GM12891 (cell line): ENCODE data around the gene SNTG2.

ENCODE experiments used
- DNase-seq: peaks from one replicate; pipeline ENCODE4 v3.0.0; 2011; ENCODE audit warnings: low spot score; ENCODE audit not compliant: insufficient read length
- FAIRE-seq: peaks from 2 replicates; lab custom pipeline; 2011; peaks lifted over from hg19 to GRCh38; lab: Jason Lieb, UNC
- PAX5 ChIP-seq: IDR thresholded peaks from 2 replicates; pipeline ENCODE4 v1.6.1; 2011; ENCODE audit warnings: low read length, moderate library complexity, mild to moderate bottlenecking; ENCODE audit not compliant: insufficient read depth, severe bottlenecking
- POLR2A ChIP-seq: IDR thresholded peaks from 2 replicates; pipeline ENCODE4 v1.6.1; 2011; ENCODE audit warnings: low read depth, low read length, control low read depth
- POLR2AphosphoS5 ChIP-seq: IDR thresholded peaks from 2 replicates; pipeline ENCODE4 v1.6.1; 2011; ENCODE audit warnings: low read depth, low read length, control low read depth
- POU2F2 ChIP-seq: IDR thresholded peaks from 2 replicates; pipeline ENCODE4 v1.6.1; 2011; ENCODE audit warnings: low read depth, mild to moderate bottlenecking, control low read depth, low read length, moderate library complexity
- SPI1 ChIP-seq: IDR thresholded peaks from 2 replicates; pipeline ENCODE4 v1.6.1; 2011; ENCODE audit warnings: low read depth, low read length, control low read depth
- TAF1 ChIP-seq: IDR thresholded peaks from 2 replicates; pipeline ENCODE4 v1.6.1; 2011; ENCODE audit warnings: low read depth, low read length, control low read depth

Gene SNTG2

GRCh38 chr2:925711-926110, 24.9 kb upstream of the SNTG2 start:
- TF ChIP-seq POU2F2: no peak
- TF ChIP-seq POLR2A: no peak
- TF ChIP-seq POLR2AphosphoS5: no peak
- TF ChIP-seq SPI1: no peak
- TF ChIP-seq TAF1: no peak
- DNase-seq: no peak
- no peak for FAIRE-seq

- no peak for TF ChIP-seq POLR2A
- TF ChIP-seq PAX5: no peak
- TF ChIP-seq POLR2AphosphoS5: no peak
- no peak for TF ChIP-seq TAF1
- TF ChIP-seq POU2F2: no peak
- TF ChIP-seq SPI1: no peak
These were observed 24.3 kb upstream of the SNTG2 start for GRCh38 chr2:926259-926793.

GRCh38 chr2:926896-927295, 23.8 kb upstream of the SNTG2 start:
- no peak for DNase-seq
- TF ChIP-seq POU2F2 (no peak), TAF1 (no peak), SPI1 (no peak), POLR2A (no peak)
- FAIRE-seq: no peak

More at GRCh38 chr2:926259-926793, 24.3 kb upstream of the SNTG2 start:
- no peak for FAIRE-seq
- no peak for DNase-seq

GRCh38 chr2:929011-929735, 21.5 kb upstream of the SNTG2 start:
- TF ChIP-seq POU2F2: no peak
- TF ChIP-seq PAX5: no peak
- TF ChIP-seq POLR2A: no peak
- FAIRE-seq (no peak), DNase-seq (no peak)

GRCh38 chr2:929925-930324, 20.7 kb upstream of the SNTG2 start:
- DNase-seq (no peak), FAIRE-seq (no peak)
- TF ChIP-seq POLR2AphosphoS5 (no peak), POU2F2 (no peak), POLR2A (no peak), PAX5 (no peak), TAF1 (no peak)

GRCh38 chr2:930935-931334, 19.7 kb upstream of the SNTG2 start:
- no peak for TF ChIP-seq POLR2A
- no peak for TF ChIP-seq TAF1
- DNase-seq (no peak), FAIRE-seq (no peak)

- DNase-seq (no peak), FAIRE-seq (no peak)
- no peak for TF ChIP-seq PAX5
- no peak for TF ChIP-seq POU2F2
- no peak for TF ChIP-seq TAF1
- TF ChIP-seq POLR2A: no peak
- TF ChIP-seq SPI1: no peak
- TF ChIP-seq POLR2AphosphoS5: no peak
These were observed 18.1 kb upstream of the SNTG2 start for GRCh38 chr2:932320-933115.

- TF ChIP-seq POLR2AphosphoS5: no peak
- no peak for TF ChIP-seq TAF1
These were observed 16.8 kb upstream of the SNTG2 start for GRCh38 chr2:933734-934295.

GRCh38 chr2:937530-937929, 13.1 kb upstream of the SNTG2 start:
- TF ChIP-seq POLR2A (no peak), SPI1 (no peak), POLR2AphosphoS5 (no peak), TAF1 (no peak), PAX5 (no peak), POU2F2 (no peak)
- FAIRE-seq: no peak
- DNase-seq: no peak

More at GRCh38 chr2:933734-934295, 16.8 kb upstream of the SNTG2 start:
- DNase-seq (no peak), FAIRE-seq (no peak)

- no peak for TF ChIP-seq PAX5
- no peak for TF ChIP-seq POLR2AphosphoS5
- no peak for TF ChIP-seq SPI1
- TF ChIP-seq POU2F2: no peak
- TF ChIP-seq TAF1: no peak
- TF ChIP-seq POLR2A: no peak
- FAIRE-seq (no peak), DNase-seq (no peak)
These were observed 12.3 kb upstream of the SNTG2 start for GRCh38 chr2:938181-939005.
